Trophoblast cell (in vitro differentiated cells and primary cell): ENCODE data around the gene MEGF6.
A peak's percentile ranks its signal among the peaks of the same experiment; 100 is the strongest.

Source experiments
- DNase-seq, 2 donors: peaks; one replicate each; pipeline ENCODE4 v3.0.0-alpha.2; 2016
- H2AFZ ChIP-seq: 2 replicates; pipeline ENCODE4 v1.6.1; 2013; ENCODE audit warnings: low read length, moderate library complexity, mild to moderate bottlenecking; ENCODE audit not compliant: insufficient read depth, poor library complexity
- H2AK5ac ChIP-seq: 2 replicates; pipeline ENCODE4 v1.6.1; 2013; ENCODE audit warnings: mild to moderate bottlenecking, low read length
- H2BK120ac ChIP-seq: 2 replicates; pipeline ENCODE4 v1.6.1; 2013; ENCODE audit warnings: low read length, mild to moderate bottlenecking, moderate library complexity; ENCODE audit not compliant: insufficient read depth, poor library complexity
- H2BK12ac ChIP-seq: 2 replicates; pipeline ENCODE4 v1.6.1; 2013; ENCODE audit warnings: mild to moderate bottlenecking, low read length, moderate library complexity
- H2BK5ac ChIP-seq: 2 replicates; pipeline ENCODE4 v1.6.1; 2013; ENCODE audit warnings: low read length, low read depth, moderate library complexity, mild to moderate bottlenecking; ENCODE audit not compliant: poor library complexity
- H3K14ac ChIP-seq: 2 replicates; pipeline ENCODE4 v1.6.1; 2013; ENCODE audit warnings: mild to moderate bottlenecking, low read length
- H3K18ac ChIP-seq: 2 replicates; pipeline ENCODE4 v1.6.1; 2013; ENCODE audit warnings: mild to moderate bottlenecking, low read length
- H3K23ac ChIP-seq: 2 replicates; pipeline ENCODE4 v1.6.1; 2013; ENCODE audit warnings: low read length
- H3K27ac ChIP-seq: 2 replicates; pipeline ENCODE4 v1.5.1; 2013; ENCODE audit warnings: low read depth, mild to moderate bottlenecking, inconsistent platforms, low read length, moderate library complexity
- H3K27me3 ChIP-seq: 2 replicates; pipeline ENCODE4 v1.6.1; 2013; ENCODE audit warnings: inconsistent platforms, mild to moderate bottlenecking, low read length, moderate library complexity; ENCODE audit not compliant: insufficient read depth
- H3K36me3 ChIP-seq, 2 experiments: 1 replicate in 1 of 2; 2 replicates in 1 of 2; pipeline ENCODE4 v1.6.1; 2013; ENCODE audit warnings: low read length in 2 of 2, mild to moderate bottlenecking in 2 of 2, moderate library complexity in 1 of 2; ENCODE audit not compliant: insufficient read depth in 2 of 2, control insufficient read depth in 1 of 2
- H3K4ac ChIP-seq: 2 replicates; pipeline ENCODE4 v1.6.1; 2013; ENCODE audit warnings: low read depth, mild to moderate bottlenecking, low read length, moderate library complexity
- H3K4me1 ChIP-seq, 2 experiments: 1 replicate in 1 of 2; 2 replicates in 1 of 2; pipeline ENCODE4 v1.6.1; 2013; ENCODE audit warnings: low read length in 2 of 2, mild to moderate bottlenecking in 2 of 2, moderate library complexity in 1 of 2; ENCODE audit not compliant: insufficient read depth in 2 of 2, control insufficient read depth in 1 of 2
- H3K4me2 ChIP-seq: 2 replicates; pipeline ENCODE4 v1.6.1; 2013; ENCODE audit warnings: inconsistent platforms, mild to moderate bottlenecking, low read length, moderate library complexity
- H3K4me3 ChIP-seq: 2 replicates; pipeline ENCODE4 v1.5.1; 2013; ENCODE audit warnings: mild to moderate bottlenecking, low read depth, low read length, inconsistent platforms
- H3K79me1 ChIP-seq: one replicate; pipeline ENCODE4 v1.6.1; 2013; ENCODE audit warnings: low read length
- H3K79me2 ChIP-seq: 2 replicates; pipeline ENCODE4 v1.6.1; 2013; ENCODE audit warnings: low read length, mild to moderate bottlenecking; ENCODE audit not compliant: control insufficient read depth, insufficient read depth, poor library complexity
- H3K9ac ChIP-seq: 2 replicates; pipeline ENCODE4 v1.6.1; 2013; ENCODE audit warnings: mild to moderate bottlenecking, low read length
- H3K9me3 ChIP-seq: 2 replicates; pipeline ENCODE4 v1.6.1; 2013; ENCODE audit warnings: low read depth, mild to moderate bottlenecking, control low read depth, inconsistent platforms, low read length; ENCODE audit not compliant: insufficient read depth
- H4K12ac ChIP-seq: 2 replicates; pipeline ENCODE4 v1.6.1; 2013; ENCODE audit warnings: low read depth, mild to moderate bottlenecking, low read length, moderate library complexity
- H4K8ac ChIP-seq: 2 replicates; pipeline ENCODE4 v1.6.1; 2013; ENCODE audit warnings: low read depth, mild to moderate bottlenecking, low read length, moderate library complexity
- H4K91ac ChIP-seq: one replicate; pipeline ENCODE4 v1.6.1; 2013; ENCODE audit warnings: low read depth, mild to moderate bottlenecking, low read length, moderate library complexity
- WGBS: extraction: QIAGEN DNeasy Blood & Tissue Kit; methylation state at CpG from one replicate; pipeline ENCODE4 v1.1.7; 2013; ENCODE audit warnings: missing lambda C conversion rate; ENCODE audit not compliant: insufficient read length, insufficient coverage; ENCODE audit errors: extremely low coverage; 5-methylcytosine and 5-hydroxymethylcytosine counted together

The MEGF6 gene

GRCh38 chr1:3653286-3653618 is 41.9 kb upstream of the MEGF6 start:
- no peak overlapping the region for H2AK5ac ChIP-seq
- H3K23ac ChIP-seq, result no peak overlapping the region
- H4K12ac ChIP-seq, result no peak overlapping the region
- H3K27ac ChIP-seq, result no peak overlapping the region
- H2BK5ac ChIP-seq, result no peak overlapping the region
- peaks cover 5% of the 10 kb centered on the region for H3K79me2 ChIP-seq
- H2AFZ ChIP-seq, result no peak overlapping the region
- no peak overlapping the region for H2BK120ac ChIP-seq
- H3K9ac ChIP-seq, result no peak overlapping the region
- no peak overlapping the region for H2BK12ac ChIP-seq
- H3K18ac ChIP-seq, result no peak overlapping the region
- no peak overlapping the region for H3K14ac ChIP-seq
- no peak overlapping the region for H4K91ac ChIP-seq
- no peak overlapping the region for H3K4me3 ChIP-seq
- WGBS, result no CpG with 5 or more reads among the region's 10 CpGs
- H3K36me3 ChIP-seq, result no peaks in the 10 kb centered on the region
- no peak for DNase-seq
- H4K8ac ChIP-seq, result no peak overlapping the region
- H3K79me1 ChIP-seq, result peaks cover 3% of the 10 kb centered on the region
- no peak overlapping the region for H3K4me2 ChIP-seq
- no peak overlapping the region for H3K4ac ChIP-seq
- H3K9me3 ChIP-seq, result peaks cover 5% of the 10 kb centered on the region
- H3K27me3 ChIP-seq, result peaks cover 45% of the 10 kb centered on the region
- peaks cover 3 to 9% of the 10 kb centered on the region in 2 experiments for H3K4me1 ChIP-seq

DNA sequence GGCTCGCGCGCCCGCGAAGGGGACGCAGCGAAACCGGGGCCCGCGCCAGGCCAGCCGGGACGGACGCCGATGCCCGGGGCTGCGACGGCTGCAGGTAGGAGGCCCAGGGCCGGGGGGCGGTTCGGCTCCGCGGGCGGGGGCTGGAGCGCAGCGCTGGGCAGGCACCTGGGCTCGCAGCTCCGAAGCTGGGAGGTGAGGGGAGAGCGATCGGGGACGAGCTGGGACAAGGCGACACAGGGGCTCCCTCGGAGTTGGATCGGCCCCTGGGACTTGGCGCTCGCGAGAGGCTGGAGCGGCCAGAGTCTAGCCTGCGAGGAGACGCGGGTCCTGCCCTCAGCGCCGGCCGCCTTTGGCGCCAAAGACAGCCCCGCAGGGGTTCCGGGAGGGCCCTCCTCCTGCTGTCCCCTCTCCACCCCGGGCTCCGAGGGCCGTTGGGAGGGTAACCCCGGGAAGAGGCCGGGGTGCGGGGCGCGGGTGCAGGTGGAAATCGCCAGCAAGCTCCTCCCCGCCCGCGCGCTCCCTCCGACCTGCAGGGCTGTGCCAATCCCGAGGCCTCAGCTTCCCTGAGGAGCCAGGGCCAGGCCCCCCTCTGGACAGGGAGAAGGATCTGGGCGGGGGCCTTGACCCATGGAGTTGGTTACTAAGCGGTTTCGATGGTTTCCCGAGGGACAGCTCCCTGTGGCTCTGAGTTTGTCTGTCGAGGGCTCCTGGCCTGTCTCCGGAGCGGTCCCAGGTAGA is 41.4 kb upstream of the MEGF6 start:
- H2AK5ac ChIP-seq, result no peak overlapping the region
- H3K9ac ChIP-seq, result no peak overlapping the region
- no peak overlapping the region for H2BK5ac ChIP-seq
- H3K18ac ChIP-seq, result no peak overlapping the region
- H4K8ac ChIP-seq, result no peak overlapping the region
- H3K23ac ChIP-seq, result no peak overlapping the region
- peaks cover 3% of the 10 kb centered on the region for H3K79me1 ChIP-seq
- peaks cover 45% of the 10 kb centered on the region for H3K27me3 ChIP-seq
- H3K27ac ChIP-seq, result no peak overlapping the region
- H3K4ac ChIP-seq, result no peak overlapping the region
- H2BK12ac ChIP-seq, result no peak overlapping the region
- H4K91ac ChIP-seq, result no peak overlapping the region
- H3K9me3 ChIP-seq, result peaks cover 5% of the 10 kb centered on the region
- H2BK120ac ChIP-seq, result no peak overlapping the region
- H3K4me3 ChIP-seq, result no peak overlapping the region
- no peak overlapping the region for H2AFZ ChIP-seq
- no CpG with 5 or more reads among the region's 68 CpGs for WGBS
- peaks cover 5% of the 10 kb centered on the region for H3K79me2 ChIP-seq
- no peak overlapping the region for H3K14ac ChIP-seq
- H3K4me2 ChIP-seq, result peak overlapping the region; percentile 55
- peak in 1 of 2 donors; percentile 6 for DNase-seq
- H3K4me1 ChIP-seq, result peaks cover 3 to 9% of the 10 kb centered on the region in 2 experiments
- H3K36me3 ChIP-seq, result no peaks in the 10 kb centered on the region
- no peak overlapping the region for H4K12ac ChIP-seq

DNA sequence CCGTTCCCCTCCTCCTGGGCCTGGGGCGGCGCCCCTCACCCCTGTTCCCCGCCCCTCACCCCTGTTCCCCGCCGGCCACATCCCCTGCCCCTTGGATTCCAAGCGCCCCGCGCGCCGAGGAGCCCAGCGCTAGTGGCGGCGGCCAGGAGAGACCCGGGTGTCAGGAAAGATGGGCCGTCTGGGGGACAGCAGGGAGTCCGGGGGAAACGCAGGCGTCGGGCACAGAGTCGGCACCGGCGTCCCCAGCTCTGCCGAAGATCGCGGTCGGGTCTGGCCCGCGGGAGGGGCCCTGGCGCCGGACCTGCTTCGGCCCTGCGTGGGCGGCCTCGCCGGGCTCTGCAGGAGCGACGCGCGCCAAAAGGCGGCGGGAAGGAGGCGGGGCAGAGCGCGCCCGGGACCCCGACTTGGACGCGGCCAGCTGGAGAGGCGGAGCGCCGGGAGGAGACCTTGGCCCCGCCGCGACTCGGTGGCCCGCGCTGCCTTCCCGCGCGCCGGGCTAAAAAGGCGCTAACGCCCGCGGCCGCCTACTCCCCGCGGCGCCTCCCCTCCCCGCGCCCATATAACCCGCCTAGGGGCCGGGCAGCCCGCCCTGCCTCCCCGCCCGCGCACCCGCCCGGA is 40.7 kb upstream of the MEGF6 start, which contains the start of gene TP73:
TP73 (plus strand) TSS at position 587 of the 618 bp plus-strand sequence. CDS start 29,850 bp downstream, outside the sequence.
- no peak within 1 kb of the TSS for H2AK5ac ChIP-seq
- no peak within 1 kb of the TSS for H3K14ac ChIP-seq
- peak within 1 kb of the TSS; percentile 55 for H3K4me2 ChIP-seq
- no CpG with 5 or more reads among the region's 80 CpGs for WGBS
- no peak within 1 kb of the TSS for H3K4ac ChIP-seq
- no peak within 1 kb of the TSS for H2BK12ac ChIP-seq
- DNase-seq, result peak in 1 of 2 donors; percentile 4
- peaks cover 3% of the 10 kb centered on the region for H3K79me1 ChIP-seq
- H3K23ac ChIP-seq, result no peak within 1 kb of the TSS
- no peak within 1 kb of the TSS for H3K4me3 ChIP-seq
- H2AFZ ChIP-seq, result no peak within 1 kb of the TSS
- peaks cover 2% of the 10 kb centered on the region in 2 experiments for H3K36me3 ChIP-seq
- no peak within 1 kb of the TSS for H2BK5ac ChIP-seq
- no peak within 1 kb of the TSS for H3K18ac ChIP-seq
- H2BK120ac ChIP-seq, result no peak within 1 kb of the TSS
- H4K12ac ChIP-seq, result no peak within 1 kb of the TSS
- peaks cover 3 to 9% of the 10 kb centered on the region in 2 experiments for H3K4me1 ChIP-seq
- peaks cover 5% of the 10 kb centered on the region for H3K79me2 ChIP-seq
- no peak within 1 kb of the TSS for H4K8ac ChIP-seq
- H3K9ac ChIP-seq, result no peak within 1 kb of the TSS
- H4K91ac ChIP-seq, result no peak within 1 kb of the TSS
- H3K27ac ChIP-seq, result no peak within 1 kb of the TSS
- peaks cover 45% of the 10 kb centered on the region for H3K27me3 ChIP-seq
- H3K9me3 ChIP-seq, result peaks cover 5% of the 10 kb centered on the region

GRCh38 chr1:3651026-3651929 is 40.0 kb upstream of the MEGF6 start:
- Histone ChIP-seq H2AK5ac (no peak overlapping the region), H4K8ac (no peak overlapping the region), H3K27me3 (peaks cover 45% of the 10 kb centered on the region), H3K4ac (no peak overlapping the region), H2BK5ac (no peak overlapping the region), H3K4me1 (peaks cover 3 to 9% of the 10 kb centered on the region in 2 experiments), H3K36me3 (peaks cover 6 to 7% of the 10 kb centered on the region in 2 experiments), H2BK12ac (no peak overlapping the region), H4K91ac (no peak overlapping the region), H3K79me2 (peaks cover 5% of the 10 kb centered on the region), H3K18ac (no peak overlapping the region), H3K27ac (no peak overlapping the region), H2BK120ac (no peak overlapping the region), H4K12ac (no peak overlapping the region), H3K23ac (no peak overlapping the region), H2AFZ (no peak overlapping the region), H3K4me2 (peak overlapping the region; percentile 40), H3K9me3 (peaks cover 5% of the 10 kb centered on the region), H3K4me3 (no peak overlapping the region), H3K79me1 (peaks cover 3% of the 10 kb centered on the region), H3K9ac (no peak overlapping the region), H3K14ac (no peak overlapping the region)
- DNase-seq, result no peak
- no CpG with 5 or more reads among the region's 83 CpGs for WGBS
